Fibroblast of lung (primary cell): ENCODE data around the gene JMJD1C. TPM values are rescaled to one million over a fixed set of nuclear protein-coding genes. Genes with fewer than 3 reads are reported as not detected.

ENCODE experiments used
- DNase-seq, 2 donors: peaks; one replicate each; pipeline versions ENCODE4 v3.0.0 to v3.0.0-alpha.2; 2010; ENCODE audit warnings: low read depth in 2 of 2
- H2AFZ ChIP-seq: 2 replicates; pipeline ENCODE4 v1.5.1; 2012; ENCODE audit warnings: low read length, control low read depth, inconsistent platforms
- H3K27ac ChIP-seq: 2 replicates; pipeline ENCODE4 v1.5.1; 2011; ENCODE audit warnings: low read length, control low read depth; ENCODE audit not compliant: insufficient read depth
- H3K27me3 ChIP-seq: 2 replicates; pipeline ENCODE4 v1.5.1; 2011; ENCODE audit warnings: mild to moderate bottlenecking, low read length; ENCODE audit not compliant: control insufficient read depth, insufficient read depth
- H3K36me3 ChIP-seq: 2 replicates; pipeline ENCODE4 v1.5.1; 2011; ENCODE audit warnings: low read length; ENCODE audit not compliant: control insufficient read depth, insufficient read depth
- H3K4me1 ChIP-seq: 2 replicates; pipeline ENCODE4 v1.5.1; 2011; ENCODE audit warnings: low read length; ENCODE audit not compliant: control insufficient read depth, insufficient read depth; ENCODE audit errors: extremely low read depth
- H3K4me2 ChIP-seq: 2 replicates; pipeline ENCODE4 v1.5.1; 2011; ENCODE audit warnings: low read length, control low read depth; ENCODE audit not compliant: insufficient read depth; ENCODE audit errors: extremely low read depth
- H3K4me3 ChIP-seq, 4 experiments: fragments of 200-600 bp in 1 of 4; sonication (generic) in 1 of 4; replicated peaks in 1 of 4; 2 replicates each; pipeline ENCODE4 v1.5.1; 2011 to 2016; ENCODE audit warnings: low read length in 4 of 4, low read depth in 3 of 4, mild to moderate bottlenecking in 3 of 4, control low read depth in 2 of 4, inconsistent platforms in 1 of 4, mixed read lengths in 1 of 4; ENCODE audit not compliant: insufficient read depth in 1 of 4; ENCODE audit errors: control extremely low read depth in 1 of 4
- H3K79me2 ChIP-seq: 2 replicates; pipeline ENCODE4 v1.5.1; 2012; ENCODE audit warnings: mild to moderate bottlenecking, low read length, inconsistent platforms; ENCODE audit not compliant: control insufficient read depth, insufficient read depth
- H3K9ac ChIP-seq: 2 replicates; pipeline ENCODE4 v1.5.1; 2011; ENCODE audit warnings: mild to moderate bottlenecking, low read length, control low read depth; ENCODE audit not compliant: insufficient read depth
- H3K9me3 ChIP-seq: 2 replicates; pipeline ENCODE4 v1.5.1; 2012; ENCODE audit warnings: low read depth, low read length; ENCODE audit not compliant: control insufficient read depth, insufficient read depth
- H4K20me1 ChIP-seq: 2 replicates; pipeline ENCODE4 v1.5.1; 2011; ENCODE audit warnings: low read length; ENCODE audit not compliant: control insufficient read depth, insufficient read depth; ENCODE audit errors: extremely low read depth
- CTCF ChIP-seq, 2 donors: IDR thresholded peaks in 1 of 2; conservative IDR thresholded peaks in 1 of 2; 1 replicate in 1 of 2; 2 replicates in 1 of 2; pipeline ENCODE4 v1.5.1; 2011 to 2012; ENCODE audit warnings: low read length in 2 of 2, control low read depth in 1 of 2, inconsistent platforms in 1 of 2, low read depth in 1 of 2, mild to moderate bottlenecking in 1 of 2
- EZH2 ChIP-seq: IDR thresholded peaks from 2 replicates; pipeline ENCODE4 v1.5.1; 2012; ENCODE audit warnings: low read length, control low read depth, mild to moderate bottlenecking; ENCODE audit errors: missing control alignments
- polyA plus RNA-seq, 2 donors: library from polyadenylated mRNA; depleted of rRNA in 1 of 2; stranded (reverse) in 1 of 2; unstranded in 1 of 2; fragments of >200 nt; gene quantifications; 2 replicates each; pipeline ENCODE4 v1.2.1, GENCODE V29; 2011 to 2012; ENCODE audit warnings: missing spikeins in 1 of 2
- total RNA-seq: library from RNA; depleted of rRNA; stranded (reverse); fragments of >200 nt; gene quantifications from 2 replicates; pipeline ENCODE4 v1.2.1, GENCODE V29; 2014

Gene JMJD1C
- total and polyA plus RNA-seq, 2 donors (not counting 1 experiment from before 2014, with no cell fraction given) = 39.9 to 67.0 TPM

- H3K27ac ChIP-seq = no peak overlapping the region
- DNase-seq = peak in 1 of 2 donors; percentile 49
- no peaks in the 10 kb centered on the region for H4K20me1 ChIP-seq
- H3K4me2 ChIP-seq = no peak overlapping the region
- no peak overlapping the region for H2AFZ ChIP-seq
- H3K27me3 ChIP-seq = no peaks in the 10 kb centered on the region
- no peak overlapping the region for H3K4me3 ChIP-seq
- no peak overlapping the region for H3K9ac ChIP-seq
- no peaks in the 10 kb centered on the region for H3K9me3 ChIP-seq
- no peaks in the 10 kb centered on the region for H3K4me1 ChIP-seq
- no peaks in the 10 kb centered on the region for H3K36me3 ChIP-seq
- TF ChIP-seq CTCF (conservative IDR thresholded peaks at IDR 0.05 in 1 of 2, IDR thresholded peaks at IDR 0.05 in 1 of 2; ENCODE audit: low read depth in 1 of 2, low read length in 2 of 2) = no peak
- TF ChIP-seq EZH2 = no peak
- H3K79me2 ChIP-seq = peaks cover 16% of the 10 kb centered on the region
Observed at GRCh38 chr10:63129888-63130287, 335.9 kb downstream of the JMJD1C start.

- Histone ChIP-seq H3K4me3 (no peak overlapping the region), H3K79me2 (peaks cover 2% of the 10 kb centered on the region), H3K4me2 (no peak overlapping the region), H3K27ac (no peak overlapping the region), H3K9me3 (no peaks in the 10 kb centered on the region), H2AFZ (no peak overlapping the region), H4K20me1 (no peaks in the 10 kb centered on the region), H3K4me1 (no peaks in the 10 kb centered on the region), H3K27me3 (no peaks in the 10 kb centered on the region), H3K36me3 (no peaks in the 10 kb centered on the region), H3K9ac (no peak overlapping the region)
- TF ChIP-seq CTCF (conservative IDR thresholded peaks at IDR 0.05 in 1 of 2, IDR thresholded peaks at IDR 0.05 in 1 of 2; ENCODE audit: low read depth in 1 of 2, low read length in 2 of 2) (no peak), EZH2 (no peak)
- DNase-seq = peak; percentile 31 to 57
Observed at GRCh38 chr10:63128443-63128842, 337.3 kb downstream of the JMJD1C start.

- Histone ChIP-seq H2AFZ (no peak overlapping the region), H4K20me1 (no peaks in the 10 kb centered on the region), H3K9ac (no peak overlapping the region), H3K27me3 (no peaks in the 10 kb centered on the region), H3K4me1 (peaks cover 6% of the 10 kb centered on the region), H3K9me3 (no peaks in the 10 kb centered on the region), H3K4me2 (no peak overlapping the region), H3K4me3 (no peak overlapping the region), H3K27ac (no peak overlapping the region), H3K79me2 (no peaks in the 10 kb centered on the region), H3K36me3 (no peaks in the 10 kb centered on the region)
- no peak for DNase-seq
- TF ChIP-seq EZH2 = no peak
- no peak for TF ChIP-seq CTCF (conservative IDR thresholded peaks at IDR 0.05 in 1 of 2, IDR thresholded peaks at IDR 0.05 in 1 of 2; ENCODE audit: low read depth in 1 of 2, low read length in 2 of 2)
Observed at GRCh38 chr10:63125459-63125858, 340.3 kb downstream of the JMJD1C start.
